DOHH2 (cell line): ENCODE results near the gene KLHL36.

Experiments used
- CTCF ChIP-seq: fragments of 200-600 bp; sonication (generic); IDR thresholded peaks from one replicate; pipeline ENCODE4 v1.5.1; 2014; ENCODE audit warnings: antibody characterized with exemption, mild to moderate bottlenecking, low read depth, low read length; ENCODE audit not compliant: poor library complexity, severe bottlenecking
- EZH2phosphoT487 ChIP-seq: fragments of 200-600 bp; sonication (generic); IDR thresholded peaks from 2 replicates; pipeline ENCODE4 v1.6.1; 2017; ENCODE audit warnings: borderline replicate concordance, mild to moderate bottlenecking, antibody characterized with exemption, low read length, moderate library complexity, mixed read lengths

- TF ChIP-seq CTCF, result no peak
- TF ChIP-seq EZH2phosphoT487, result no peak
Observed at GRCh38 chr16:84643180-84643583, 5.1 kb upstream of the KLHL36 start.
